SHP77 (cell line): ENCODE results near the gene MMD.

ENCODE experiments used
- DNase-seq, 2 experiments: peaks; one replicate each; lab custom pipeline; 2025; lab: John Stamatoyannopoulos, UW

Gene MMD

DNA sequence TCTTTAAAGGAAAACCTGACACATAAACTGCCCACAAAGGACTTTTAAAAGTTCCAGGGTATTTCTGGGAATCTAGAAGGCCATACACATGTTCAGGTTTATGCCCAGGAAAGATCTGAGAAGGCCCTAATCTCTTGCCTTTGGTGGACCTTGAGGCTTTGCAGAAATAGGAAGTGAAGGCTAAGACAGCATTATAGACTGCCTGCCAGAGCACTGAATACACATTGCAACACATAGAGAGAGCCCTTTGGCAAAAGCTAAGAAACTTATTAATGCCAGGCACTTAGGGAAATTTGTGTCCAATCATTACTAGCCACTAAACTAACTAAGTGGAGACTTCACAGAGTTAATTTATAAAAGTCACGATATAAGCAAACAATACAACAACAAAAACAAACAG, 70.4 kb downstream of the MMD start:
- DNase-seq, result no peak

GRCh38 chr17:55350825-55351205, 70.8 kb downstream of the MMD start:
- no peak for DNase-seq

DNA sequence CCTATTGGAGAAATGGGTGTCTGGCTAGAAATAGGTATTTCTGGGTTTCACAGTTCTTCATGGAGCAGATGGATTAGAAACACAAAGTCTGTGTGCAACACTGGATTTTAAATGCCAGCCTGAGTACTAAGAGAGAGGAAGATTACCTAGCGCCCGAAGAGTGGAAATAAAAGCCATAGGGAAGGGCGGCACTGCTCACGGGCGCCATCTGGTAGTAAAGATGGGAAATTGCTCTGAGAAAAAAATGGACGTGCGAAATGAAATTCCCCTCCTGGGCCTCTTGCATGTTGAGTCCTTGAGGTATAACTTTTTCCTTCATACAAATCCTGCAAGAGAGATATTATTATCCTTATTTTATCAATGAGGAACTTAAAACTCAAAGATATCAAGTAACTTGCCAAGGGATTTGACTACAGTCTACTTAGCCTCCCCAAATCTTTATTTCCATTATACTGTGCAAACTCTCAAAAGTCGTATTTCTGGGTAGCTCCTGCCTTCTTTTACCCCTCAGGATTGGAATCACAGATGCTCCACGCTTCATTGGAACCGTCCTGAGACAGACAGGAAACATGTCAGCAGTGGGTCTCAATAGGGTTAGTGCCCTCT, 72.8 kb downstream of the MMD start:
- DNase-seq, result peak; percentile 19 to 26

DNA sequence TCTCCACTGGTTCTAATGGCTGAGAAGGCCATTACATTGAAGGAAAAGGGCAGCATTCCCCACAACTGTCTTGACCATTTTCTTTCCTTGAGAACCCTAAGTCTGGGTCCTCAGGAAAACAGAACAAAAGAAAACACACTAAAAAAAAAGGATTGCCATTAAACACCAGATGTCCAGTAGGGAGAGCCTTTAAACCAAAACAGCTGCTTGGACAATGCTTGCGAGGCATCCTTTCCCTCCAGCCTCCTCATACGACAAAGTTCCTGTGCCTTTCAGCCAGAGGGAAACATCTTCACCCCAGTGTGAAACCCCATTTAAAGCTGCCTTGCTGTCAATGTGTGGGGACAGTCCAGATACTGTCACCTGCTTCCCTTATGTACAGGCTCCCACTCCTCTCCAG, 74.3 kb downstream of the MMD start:
- no peak for DNase-seq

DNA sequence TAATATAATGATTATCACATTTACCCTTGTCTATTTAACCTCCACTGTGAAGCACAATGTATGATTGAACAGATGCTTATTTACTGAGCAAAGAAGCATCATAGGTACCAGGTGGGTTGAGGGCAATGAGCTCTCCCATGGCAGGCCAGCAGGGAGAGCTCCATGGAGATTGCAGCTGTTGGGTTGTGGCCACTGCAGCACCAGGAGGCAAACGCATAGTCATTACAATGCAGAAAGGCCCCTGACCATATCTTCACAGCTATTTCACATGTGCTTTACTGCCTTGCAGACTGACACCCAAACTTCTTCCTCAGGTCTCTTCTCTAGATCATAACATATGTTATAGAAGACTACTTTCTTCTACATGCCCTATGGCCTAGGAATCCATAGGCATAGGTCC, 75.0 kb downstream of the MMD start:
- no peak for DNase-seq

- no peak for DNase-seq
Observed at GRCh38 chr17:55345132-55345531, 76.5 kb downstream of the MMD start.

DNA sequence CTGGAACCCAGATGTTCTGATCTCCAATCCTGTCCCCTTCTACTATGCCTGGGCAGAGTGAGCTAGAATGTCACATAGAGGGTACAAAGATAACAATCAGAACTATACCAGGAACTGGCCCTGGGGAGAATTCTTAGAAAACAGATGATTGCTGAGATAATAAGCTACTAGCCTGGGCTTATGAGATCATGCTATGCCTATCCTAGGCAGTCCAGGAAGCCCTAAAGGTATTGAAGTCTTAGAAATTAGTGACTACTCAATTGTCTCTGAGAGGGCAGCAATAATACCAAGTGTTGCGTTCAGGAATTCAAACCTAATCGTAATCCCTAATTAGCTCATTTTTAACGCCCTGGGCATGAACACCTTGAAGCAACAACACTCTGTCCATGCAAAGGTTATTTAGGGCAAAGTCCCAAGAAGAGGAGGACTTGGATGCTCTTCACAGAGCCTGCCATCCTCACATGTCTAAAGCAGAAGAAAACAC, 77.1 kb downstream of the MMD start:
- no peak for DNase-seq

GRCh38 chr17:55343900-55344513, 77.6 kb downstream of the MMD start:
- DNase-seq, result no peak

- no peak for DNase-seq
Observed at GRCh38 chr17:55342800-55343585, 78.6 kb downstream of the MMD start.
